Measurements from ENCODE around the gene MFN2.

Gene MFN2

DNA sequence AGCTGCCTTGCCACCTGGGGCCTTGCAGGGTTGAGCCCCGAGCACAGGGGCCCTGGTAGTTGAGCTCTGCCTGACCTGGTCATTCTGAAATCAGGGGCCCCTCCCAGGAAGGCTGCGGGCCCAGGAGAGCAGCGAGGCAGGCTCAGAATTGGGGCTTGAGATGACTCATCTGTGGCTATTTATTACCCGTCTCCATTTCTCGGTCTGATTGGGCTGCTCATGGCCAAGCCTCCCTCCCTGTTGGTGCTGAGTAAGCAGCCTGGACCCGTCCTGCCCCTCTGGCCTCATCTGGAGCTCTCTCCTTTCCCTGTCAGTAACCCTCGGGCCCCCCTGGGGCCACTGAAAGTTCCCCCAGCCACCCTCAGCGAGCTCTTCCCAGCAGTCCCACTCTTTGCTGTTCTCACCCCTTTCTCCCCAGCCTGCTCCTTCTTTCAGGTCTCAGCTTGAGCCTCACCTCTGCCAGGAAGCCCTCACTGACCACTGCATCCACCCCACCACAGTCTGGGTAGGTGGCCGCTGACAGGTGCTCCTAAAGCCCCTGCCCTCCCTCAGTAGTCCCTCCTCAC lies 71.8 kb downstream of the MFN2 start:
- Histone ChIP-seq H3K23ac (ENCODE audit: low read length) (no peak overlapping the region), H3K27ac (ENCODE audit: low read depth, low read length) (no peak overlapping the region), H3K4ac (ENCODE audit: low read depth, low read length) (no peak overlapping the region), H3K18ac (ENCODE audit: low read length) (no peak overlapping the region), H3K4me2 (ENCODE audit: low read length) (no peak overlapping the region), H3K14ac (ENCODE audit: low read length) (no peak overlapping the region), H3K27me3 (ENCODE audit: insufficient read depth, low read length) (no peaks in the 10 kb centered on the region), H3K9ac (ENCODE audit: low read length) (no peak overlapping the region), H4K8ac (ENCODE audit: low read depth, low read length) (no peak overlapping the region), H3K79me1 (ENCODE audit: low read length) (no peaks in the 10 kb centered on the region), H4K12ac (ENCODE audit: low read depth, low read length) (no peak overlapping the region), H3K9me3 (ENCODE audit: insufficient read depth, low read depth, low read length) (no peaks in the 10 kb centered on the region), H2BK5ac (ENCODE audit: low read depth, low read length, poor library complexity) (no peak overlapping the region), H2AFZ (ENCODE audit: insufficient read depth, low read length, poor library complexity) (peak overlapping the region; percentile 30), H3K4me3 (ENCODE audit: low read depth, low read length) (no peak overlapping the region), H2BK12ac (ENCODE audit: low read length) (peak overlapping the region; percentile 59), H2AK5ac (ENCODE audit: low read length) (no peak overlapping the region), H3K79me2 (ENCODE audit: control insufficient read depth, insufficient read depth, low read length, poor library complexity) (no peaks in the 10 kb centered on the region), H4K91ac (ENCODE audit: low read depth, low read length) (no peak overlapping the region), H3K4me1 (ENCODE audit: control insufficient read depth in 1 of 2, insufficient read depth in 2 of 2, low read length in 2 of 2) (peaks cover 18 to 25% of the 10 kb centered on the region in 2 experiments), H3K36me3 (ENCODE audit: control insufficient read depth in 1 of 2, insufficient read depth in 2 of 2, low read length in 2 of 2) (no peaks in the 10 kb centered on the region), H2BK120ac (ENCODE audit: insufficient read depth, low read length, poor library complexity) (no peak overlapping the region)
- peak in 1 of 2 donors; percentile 7 for DNase-seq
- WGBS (ENCODE audit: extremely low coverage, insufficient coverage, insufficient read length): no CpG with 5 or more reads among the region's 9 CpGs

GRCh38 chr1:12052997-12053686 lies 72.9 kb downstream of the MFN2 start:
- H3K36me3 ChIP-seq (ENCODE audit: control insufficient read depth in 1 of 2, insufficient read depth in 2 of 2, low read length in 2 of 2): no peaks in the 10 kb centered on the region
- no peak overlapping the region for H3K9ac ChIP-seq (ENCODE audit: low read length)
- peak overlapping the region; percentile 20 for H4K91ac ChIP-seq (ENCODE audit: low read depth, low read length)
- no peak overlapping the region for H3K23ac ChIP-seq (ENCODE audit: low read length)
- H3K27me3 ChIP-seq (ENCODE audit: insufficient read depth, low read length): no peaks in the 10 kb centered on the region
- no peak overlapping the region for H3K4me3 ChIP-seq (ENCODE audit: low read depth, low read length)
- peaks cover 4% of the 10 kb centered on the region for H3K79me1 ChIP-seq (ENCODE audit: low read length)
- H3K27ac ChIP-seq (ENCODE audit: low read depth, low read length): no peak overlapping the region
- H2AFZ ChIP-seq (ENCODE audit: insufficient read depth, low read length, poor library complexity): no peak overlapping the region
- H3K79me2 ChIP-seq (ENCODE audit: control insufficient read depth, insufficient read depth, low read length, poor library complexity): no peaks in the 10 kb centered on the region
- no CpG with 5 or more reads among the region's 14 CpGs for WGBS (ENCODE audit: extremely low coverage, insufficient coverage, insufficient read length)
- H3K4me2 ChIP-seq (ENCODE audit: low read length): no peak overlapping the region
- H3K4ac ChIP-seq (ENCODE audit: low read depth, low read length): no peak overlapping the region
- H3K18ac ChIP-seq (ENCODE audit: low read length): no peak overlapping the region
- peaks cover 2% of the 10 kb centered on the region for H3K9me3 ChIP-seq (ENCODE audit: insufficient read depth, low read depth, low read length)
- no peak overlapping the region for H2BK5ac ChIP-seq (ENCODE audit: low read depth, low read length, poor library complexity)
- no peak overlapping the region for H3K14ac ChIP-seq (ENCODE audit: low read length)
- no peak overlapping the region for H4K12ac ChIP-seq (ENCODE audit: low read depth, low read length)
- H3K4me1 ChIP-seq (ENCODE audit: control insufficient read depth in 1 of 2, insufficient read depth in 2 of 2, low read length in 2 of 2): peaks cover 22 to 25% of the 10 kb centered on the region in 2 experiments
- H2BK120ac ChIP-seq (ENCODE audit: insufficient read depth, low read length, poor library complexity): no peak overlapping the region
- peak overlapping the region; percentile 25 for H4K8ac ChIP-seq (ENCODE audit: low read depth, low read length)
- H2AK5ac ChIP-seq (ENCODE audit: low read length): no peak overlapping the region
- no peak for DNase-seq
- H2BK12ac ChIP-seq (ENCODE audit: low read length): no peak overlapping the region

DNA sequence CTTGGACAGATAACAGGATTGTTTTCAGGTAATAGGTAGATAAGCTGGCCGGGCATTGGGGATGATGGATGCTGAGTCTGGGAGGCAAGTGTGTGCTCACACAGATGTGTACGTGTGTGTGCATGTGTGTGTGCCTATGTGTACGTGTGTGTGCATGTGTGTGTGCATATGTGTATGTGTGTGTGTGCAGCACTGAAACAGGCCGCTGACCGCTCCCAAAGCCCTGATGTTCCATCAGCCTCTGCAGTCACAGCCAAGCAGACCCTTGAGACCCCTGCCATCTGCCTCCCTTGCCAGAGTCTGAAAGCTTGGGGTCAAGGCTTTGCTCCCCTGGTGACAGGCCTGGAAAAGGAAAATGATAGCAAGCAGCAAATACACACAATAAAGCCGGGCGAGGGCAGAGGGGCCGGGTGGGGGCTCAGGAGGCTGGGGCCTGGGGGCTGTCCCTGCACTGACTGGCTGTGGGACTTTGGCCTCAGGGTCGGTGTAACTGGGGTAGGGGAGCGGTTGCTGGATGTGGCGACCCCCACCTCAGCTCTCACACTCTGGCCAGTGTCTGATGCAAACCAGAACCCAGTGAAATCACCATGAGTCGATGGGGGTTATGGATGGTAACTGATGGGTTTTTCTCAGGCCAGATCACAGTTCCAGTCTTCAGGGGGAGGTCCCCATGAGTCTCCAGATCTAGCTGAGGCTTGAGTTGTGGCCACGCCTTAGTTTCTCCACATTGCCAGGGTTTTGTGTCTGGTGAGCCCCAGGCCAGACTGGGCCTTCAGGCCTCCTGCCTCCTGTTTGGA lies 73.7 kb downstream of the MFN2 start:
- H4K12ac ChIP-seq (ENCODE audit: low read depth, low read length): no peak overlapping the region
- no peak overlapping the region for H4K8ac ChIP-seq (ENCODE audit: low read depth, low read length)
- no peaks in the 10 kb centered on the region for H3K36me3 ChIP-seq (ENCODE audit: control insufficient read depth in 1 of 2, insufficient read depth in 2 of 2, low read length in 2 of 2)
- H3K18ac ChIP-seq (ENCODE audit: low read length): no peak overlapping the region
- no peak overlapping the region for H3K4ac ChIP-seq (ENCODE audit: low read depth, low read length)
- H2BK12ac ChIP-seq (ENCODE audit: low read length): peak overlapping the region; percentile 52
- peaks cover 4% of the 10 kb centered on the region for H3K79me1 ChIP-seq (ENCODE audit: low read length)
- peak overlapping the region; percentile 63 for H4K91ac ChIP-seq (ENCODE audit: low read depth, low read length)
- H3K23ac ChIP-seq (ENCODE audit: low read length): no peak overlapping the region
- H3K4me1 ChIP-seq (ENCODE audit: control insufficient read depth in 1 of 2, insufficient read depth in 2 of 2, low read length in 2 of 2): peaks cover 22 to 25% of the 10 kb centered on the region in 2 experiments
- peak overlapping the region; percentile 11 for H3K4me2 ChIP-seq (ENCODE audit: low read length)
- no peak overlapping the region for H3K4me3 ChIP-seq (ENCODE audit: low read depth, low read length)
- no peak overlapping the region for H3K9ac ChIP-seq (ENCODE audit: low read length)
- no peaks in the 10 kb centered on the region for H3K27me3 ChIP-seq (ENCODE audit: insufficient read depth, low read length)
- no peak overlapping the region for H2BK5ac ChIP-seq (ENCODE audit: low read depth, low read length, poor library complexity)
- no peak for DNase-seq
- H2AFZ ChIP-seq (ENCODE audit: insufficient read depth, low read length, poor library complexity): no peak overlapping the region
- no peak overlapping the region for H2BK120ac ChIP-seq (ENCODE audit: insufficient read depth, low read length, poor library complexity)
- peaks cover 2% of the 10 kb centered on the region for H3K9me3 ChIP-seq (ENCODE audit: insufficient read depth, low read depth, low read length)
- H2AK5ac ChIP-seq (ENCODE audit: low read length): no peak overlapping the region
- peak overlapping the region; percentile 29 for H3K27ac ChIP-seq (ENCODE audit: low read depth, low read length)
- peak overlapping the region; percentile 48 for H3K14ac ChIP-seq (ENCODE audit: low read length)
- WGBS (ENCODE audit: extremely low coverage, insufficient coverage, insufficient read length): no CpG with 5 or more reads among the region's 13 CpGs
- no peaks in the 10 kb centered on the region for H3K79me2 ChIP-seq (ENCODE audit: control insufficient read depth, insufficient read depth, low read length, poor library complexity)

- no CpG with 5 or more reads among the region's 6 CpGs for WGBS (ENCODE audit: extremely low coverage, insufficient coverage, insufficient read length)
- Histone ChIP-seq H3K14ac (ENCODE audit: low read length) (no peak overlapping the region), H4K12ac (ENCODE audit: low read depth, low read length) (no peak overlapping the region)
Observed at GRCh38 chr1:12055259-12055658, 75.0 kb downstream of the MFN2 start.

More at GRCh38 chr1:12055259-12055658, 75.0 kb downstream of the MFN2 start:
- Histone ChIP-seq H3K23ac (ENCODE audit: low read length) (no peak overlapping the region), H3K4ac (ENCODE audit: low read depth, low read length) (no peak overlapping the region), H3K9ac (ENCODE audit: low read length) (no peak overlapping the region), H2BK120ac (ENCODE audit: insufficient read depth, low read length, poor library complexity) (no peak overlapping the region), H3K79me2 (ENCODE audit: control insufficient read depth, insufficient read depth, low read length, poor library complexity) (no peaks in the 10 kb centered on the region), H2AK5ac (ENCODE audit: low read length) (no peak overlapping the region), H3K4me3 (ENCODE audit: low read depth, low read length) (no peak overlapping the region), H3K4me2 (ENCODE audit: low read length) (no peak overlapping the region), H2AFZ (ENCODE audit: insufficient read depth, low read length, poor library complexity) (no peak overlapping the region), H3K79me1 (ENCODE audit: low read length) (peaks cover 4% of the 10 kb centered on the region), H4K8ac (ENCODE audit: low read depth, low read length) (no peak overlapping the region), H3K9me3 (ENCODE audit: insufficient read depth, low read depth, low read length) (peaks cover 2% of the 10 kb centered on the region), H3K27me3 (ENCODE audit: insufficient read depth, low read length) (no peaks in the 10 kb centered on the region), H2BK12ac (ENCODE audit: low read length) (no peak overlapping the region), H3K36me3 (ENCODE audit: control insufficient read depth in 1 of 2, insufficient read depth in 2 of 2, low read length in 2 of 2) (no peaks in the 10 kb centered on the region), H2BK5ac (ENCODE audit: low read depth, low read length, poor library complexity) (no peak overlapping the region), H4K91ac (ENCODE audit: low read depth, low read length) (peak overlapping the region; percentile 7), H3K18ac (ENCODE audit: low read length) (no peak overlapping the region), H3K27ac (ENCODE audit: low read depth, low read length) (no peak overlapping the region), H3K4me1 (ENCODE audit: control insufficient read depth in 1 of 2, insufficient read depth in 2 of 2, low read length in 2 of 2) (peaks cover 22 to 25% of the 10 kb centered on the region in 2 experiments)
- no peak for DNase-seq
